HG02870 (cell line): ENCODE results near the gene ALMS1.
"Not testable (repeated sequence)": the region's sequence is repeated elsewhere in the genome, so short reads cannot be mapped to it uniquely, and the experiment has no call there.

ENCODE experiments used
- ATAC-seq: cut with Tn5 transposase; IDR thresholded peaks from one replicate; pipeline ENCODE4 v1.9.1; 2021; ENCODE audit warnings: mild to moderate bottlenecking, moderate library complexity; ENCODE audit not compliant: unreplicated experiment

ALMS1 gene

DNA sequence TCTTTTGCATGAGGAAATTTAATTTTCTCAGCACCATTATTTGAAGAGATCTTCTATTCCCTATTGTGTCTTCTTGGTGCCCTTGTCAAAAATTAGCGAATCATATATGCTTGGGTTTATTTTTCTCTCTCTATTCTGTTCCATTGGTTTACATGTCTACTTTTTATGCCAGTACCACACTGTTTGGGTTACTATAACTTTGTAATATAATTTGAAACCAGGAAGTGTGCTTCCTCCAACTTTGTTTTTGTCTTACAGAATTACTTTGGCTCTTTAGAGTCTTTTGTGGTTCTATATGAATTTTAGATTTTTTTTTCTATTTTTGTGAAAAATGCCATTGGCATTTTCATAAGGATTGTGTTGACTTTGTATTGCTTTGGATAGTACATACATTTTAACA is 17.6 kb downstream of the ALMS1 start:
- no peak for ATAC-seq

DNA sequence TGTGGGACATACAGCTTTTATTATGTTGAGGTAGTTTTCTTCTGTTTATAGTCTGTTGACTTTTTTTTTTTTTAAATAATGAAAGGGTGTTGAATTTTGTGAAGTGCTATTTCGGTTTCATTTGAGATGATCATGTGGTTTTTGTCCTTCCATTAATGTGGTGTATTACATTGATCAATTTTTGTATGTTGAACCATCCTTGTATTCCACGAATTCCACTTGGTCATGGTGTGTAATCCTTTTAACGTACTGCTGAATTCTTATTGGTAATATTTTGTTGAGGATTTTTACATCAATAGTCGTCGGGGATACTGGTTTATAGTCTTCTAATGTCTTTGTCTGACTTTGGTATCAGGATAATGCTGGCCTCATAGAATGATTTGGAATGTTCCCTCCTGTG is 18.8 kb downstream of the ALMS1 start:
- no peak for ATAC-seq

DNA sequence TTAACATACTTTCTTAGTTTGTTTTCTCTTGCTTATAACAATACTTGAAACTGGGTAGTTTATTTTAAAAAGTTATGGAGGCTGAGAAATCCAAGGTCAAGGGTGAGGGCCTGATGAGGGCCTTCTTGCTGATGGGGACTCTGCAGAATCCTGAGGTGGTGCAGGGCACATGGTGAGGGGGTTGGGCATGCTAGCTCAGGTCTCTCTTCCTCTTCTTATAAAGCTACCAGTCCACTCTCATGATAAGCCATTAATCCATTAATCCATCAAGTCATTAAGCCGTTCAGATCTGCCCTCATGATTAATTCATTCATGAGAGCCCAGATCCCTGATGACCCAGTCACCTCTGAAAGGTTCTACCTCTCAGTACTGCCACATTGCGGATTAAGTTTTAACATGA is 21.4 kb downstream of the ALMS1 start:
- no peak for ATAC-seq

DNA sequence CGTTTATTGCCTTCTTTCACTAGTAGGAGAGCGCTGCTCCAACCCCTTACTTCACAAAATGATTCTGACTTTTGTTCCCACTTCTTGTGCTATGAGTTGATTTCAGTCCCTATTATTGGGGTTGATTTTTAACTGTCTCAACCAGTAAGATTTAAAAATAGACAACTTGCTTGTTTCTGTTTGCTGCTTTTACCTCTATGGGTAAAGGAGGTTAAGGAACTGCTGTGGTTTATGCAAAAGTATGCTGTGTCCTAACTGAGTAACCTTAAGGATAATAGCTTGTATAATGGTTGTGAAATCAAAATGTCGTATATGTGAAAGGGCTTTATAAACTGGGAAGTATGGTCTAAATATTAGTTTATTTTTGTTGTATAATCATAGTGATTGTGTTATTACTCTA is 22.6 kb downstream of the ALMS1 start:
- peak; percentile 73 for ATAC-seq

DNA sequence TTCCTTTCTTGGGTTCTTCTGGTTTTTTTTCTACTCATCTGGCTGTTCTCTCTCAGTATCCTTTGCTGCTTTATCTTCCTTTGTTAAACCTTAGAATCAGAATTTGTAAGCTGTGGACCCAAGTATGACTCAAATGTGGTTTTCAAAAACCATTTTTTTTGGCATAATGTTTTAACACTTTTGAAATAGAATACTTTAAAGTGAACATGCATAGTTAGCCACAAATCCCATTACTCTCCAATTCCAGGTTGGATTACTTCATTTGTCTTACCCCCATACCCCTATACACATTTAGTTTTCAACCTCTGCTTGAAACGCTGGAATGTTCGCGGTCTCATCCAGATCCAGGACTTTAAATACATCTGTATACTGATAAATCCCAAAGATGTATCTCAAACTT is 29.1 kb downstream of the ALMS1 start:
- ATAC-seq: no peak

DNA sequence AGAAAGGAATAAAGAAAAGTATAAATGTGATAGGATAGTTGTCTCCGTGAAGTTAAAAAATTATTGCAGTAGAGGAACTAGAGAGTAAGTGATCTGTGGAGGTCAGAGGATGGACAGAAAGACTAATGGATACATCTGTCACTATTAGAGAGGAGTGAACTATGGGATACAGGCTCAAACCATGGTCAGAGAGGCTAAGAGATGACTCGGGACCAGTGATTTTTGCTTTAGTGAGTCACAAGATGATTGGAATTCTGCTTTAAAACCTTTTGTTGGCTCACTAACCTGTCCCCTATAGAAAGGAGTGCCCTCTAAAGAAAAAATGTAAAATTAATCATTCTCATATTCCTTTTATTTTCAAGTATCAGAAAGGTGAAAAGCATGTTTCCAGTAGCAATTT is 30.3 kb downstream of the ALMS1 start:
- ATAC-seq: no peak

DNA sequence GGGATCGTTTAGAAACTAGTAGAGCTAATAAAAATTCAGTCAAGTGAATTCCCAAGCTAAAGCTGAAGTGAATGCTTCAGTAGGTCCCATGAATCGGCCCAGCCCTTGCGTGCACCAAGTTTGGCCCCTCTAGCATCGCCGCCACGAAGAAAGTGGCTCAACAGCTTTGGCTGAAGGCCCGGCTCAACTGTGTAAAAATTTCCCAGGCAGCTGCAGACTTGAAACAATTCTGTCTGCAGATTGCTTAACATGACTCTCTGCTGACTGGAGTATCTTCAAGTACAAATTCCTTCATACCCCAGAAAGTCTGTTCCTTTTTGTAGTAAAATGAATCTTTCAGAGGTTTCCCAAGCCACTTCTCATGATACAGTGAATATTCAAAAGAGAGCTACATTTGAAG is 32.7 kb downstream of the ALMS1 start:
- no peak for ATAC-seq

DNA sequence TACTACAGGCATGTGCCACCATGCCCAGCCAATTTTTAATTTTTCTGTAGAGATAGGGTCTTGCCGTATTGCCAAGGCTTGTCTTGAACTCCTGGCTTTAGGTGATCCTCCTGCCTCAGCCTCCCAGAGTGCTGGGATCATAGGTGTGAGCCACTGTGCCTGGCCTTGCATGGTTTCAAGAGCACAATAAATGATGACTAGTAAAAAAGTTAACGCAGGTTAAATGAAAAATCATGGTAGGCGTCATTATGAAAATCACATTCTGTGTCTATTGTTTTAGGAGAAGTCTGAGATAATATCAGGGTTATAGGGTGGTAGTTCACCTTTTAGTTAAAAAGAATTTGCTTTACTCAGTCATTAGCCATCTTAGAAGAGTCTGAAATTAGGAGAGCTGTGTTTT is 38.3 kb downstream of the ALMS1 start:
- ATAC-seq: no peak

DNA sequence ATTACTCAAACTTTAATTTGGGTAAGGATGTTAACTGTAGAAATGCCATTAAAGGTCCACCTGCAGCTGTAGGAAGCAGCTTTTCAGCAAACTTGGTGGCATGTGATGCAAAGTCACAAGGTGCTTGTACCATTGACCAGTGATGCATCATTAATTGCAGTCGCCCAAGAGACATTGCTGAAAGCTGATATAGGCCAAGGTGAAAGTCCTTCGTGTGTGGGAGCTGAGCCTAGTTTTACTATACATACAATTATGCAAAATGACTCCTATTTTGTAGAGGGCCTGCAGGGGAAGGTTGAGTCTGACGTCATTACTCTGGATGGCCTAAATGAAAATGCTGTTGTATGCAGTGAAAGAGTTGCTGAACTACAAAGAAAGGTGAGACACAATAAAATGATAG is 40.5 kb downstream of the ALMS1 start:
- no peak for ATAC-seq

DNA sequence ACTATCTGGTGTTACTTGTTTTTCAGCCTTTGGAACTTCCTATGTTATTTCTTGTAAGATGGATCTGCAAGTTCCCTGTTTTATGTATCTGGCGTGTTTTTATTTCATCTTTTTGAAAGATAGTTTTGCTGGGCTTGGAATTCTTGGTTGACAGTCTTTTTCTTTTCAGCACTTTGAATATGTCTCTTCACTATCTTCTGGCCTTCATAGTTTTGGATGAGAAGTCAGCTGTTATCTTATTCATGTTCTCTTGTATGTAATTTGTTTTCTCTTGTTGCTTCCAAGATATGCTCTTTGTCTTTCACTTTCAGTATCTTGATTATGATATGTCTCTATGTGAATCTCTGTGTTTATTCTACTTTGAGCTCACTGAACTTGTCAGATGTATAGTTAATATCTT is 50.4 kb downstream of the ALMS1 start:
- no peak for ATAC-seq

DNA sequence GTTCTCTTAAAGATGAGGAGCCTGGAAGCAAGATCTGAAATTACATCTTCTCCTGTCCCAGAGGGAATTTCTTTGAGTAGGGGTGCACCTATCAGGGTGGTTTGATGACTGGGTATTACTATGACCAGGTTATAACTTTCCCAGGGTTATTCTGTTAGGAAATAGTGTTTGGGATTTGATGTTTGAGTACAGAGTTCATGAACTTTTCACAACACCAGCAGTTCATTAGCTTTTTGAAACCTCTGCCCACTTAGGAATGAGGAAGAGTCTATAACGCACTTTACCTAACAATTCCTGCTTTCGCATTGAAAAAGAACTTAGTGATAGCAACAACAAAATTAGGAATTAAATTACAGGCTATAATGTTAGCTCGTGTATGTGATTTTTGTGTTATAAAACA is 58.6 kb downstream of the ALMS1 start:
- no peak for ATAC-seq

DNA sequence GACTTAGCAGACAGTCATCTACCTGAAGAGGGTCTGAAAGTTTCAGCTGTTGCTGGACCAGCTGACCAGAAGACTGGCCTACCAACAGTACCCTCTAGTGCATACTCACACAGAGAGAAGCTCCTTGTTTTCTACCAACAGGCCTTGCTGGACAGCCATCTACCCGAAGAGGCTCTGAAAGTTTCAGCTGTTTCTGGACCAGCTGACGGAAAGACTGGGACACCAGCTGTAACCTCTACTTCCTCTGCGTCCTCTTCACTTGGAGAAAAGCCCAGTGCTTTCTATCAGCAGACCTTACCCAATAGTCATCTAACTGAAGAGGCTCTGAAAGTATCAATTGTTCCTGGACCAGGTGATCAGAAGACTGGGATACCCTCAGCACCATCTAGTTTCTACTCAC is 63.2 kb downstream of the ALMS1 start:
- ATAC-seq: no peak

DNA sequence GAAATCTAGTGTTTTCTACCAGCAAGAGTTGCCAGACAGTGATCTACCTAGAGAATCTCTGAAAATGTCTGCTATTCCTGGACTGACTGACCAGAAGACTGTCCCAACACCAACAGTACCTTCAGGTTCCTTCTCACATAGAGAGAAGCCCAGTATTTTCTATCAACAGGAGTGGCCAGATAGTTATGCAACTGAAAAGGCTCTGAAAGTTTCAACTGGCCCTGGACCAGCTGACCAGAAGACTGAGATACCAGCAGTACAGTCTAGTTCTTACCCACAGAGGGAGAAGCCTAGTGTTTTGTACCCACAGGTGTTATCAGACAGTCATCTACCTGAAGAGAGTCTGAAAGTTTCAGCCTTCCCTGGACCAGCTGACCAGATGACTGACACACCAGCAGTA is 63.8 kb downstream of the ALMS1 start:
- ATAC-seq: no peak

DNA sequence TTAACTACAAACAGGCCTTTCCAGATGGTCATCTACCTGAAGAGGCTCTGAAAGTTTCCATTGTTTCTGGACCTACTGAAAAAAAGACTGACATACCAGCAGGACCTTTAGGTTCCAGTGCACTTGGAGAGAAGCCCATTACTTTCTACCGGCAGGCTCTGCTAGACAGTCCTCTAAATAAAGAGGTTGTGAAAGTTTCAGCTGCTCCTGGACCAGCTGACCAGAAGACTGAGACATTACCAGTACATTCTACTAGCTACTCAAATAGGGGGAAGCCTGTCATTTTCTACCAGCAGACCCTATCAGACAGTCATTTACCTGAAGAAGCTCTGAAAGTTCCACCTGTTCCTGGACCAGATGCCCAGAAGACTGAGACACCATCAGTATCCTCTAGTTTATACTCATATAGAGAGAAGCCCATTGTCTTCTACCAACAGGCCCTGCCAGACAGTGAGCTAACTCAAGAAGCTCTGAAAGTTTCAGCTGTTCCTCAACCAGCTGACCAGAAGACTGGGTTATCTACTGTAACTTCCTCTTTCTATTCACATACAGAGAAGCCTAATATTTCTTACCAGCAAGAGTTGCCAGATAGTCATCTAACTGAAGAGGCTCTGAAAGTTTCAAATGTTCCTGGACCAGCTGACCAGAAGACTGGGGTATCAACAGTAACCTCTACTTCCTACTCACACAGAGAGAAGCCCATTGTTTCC is 65.8 kb downstream of the ALMS1 start:
- ATAC-seq: peak; percentile 97

DNA sequence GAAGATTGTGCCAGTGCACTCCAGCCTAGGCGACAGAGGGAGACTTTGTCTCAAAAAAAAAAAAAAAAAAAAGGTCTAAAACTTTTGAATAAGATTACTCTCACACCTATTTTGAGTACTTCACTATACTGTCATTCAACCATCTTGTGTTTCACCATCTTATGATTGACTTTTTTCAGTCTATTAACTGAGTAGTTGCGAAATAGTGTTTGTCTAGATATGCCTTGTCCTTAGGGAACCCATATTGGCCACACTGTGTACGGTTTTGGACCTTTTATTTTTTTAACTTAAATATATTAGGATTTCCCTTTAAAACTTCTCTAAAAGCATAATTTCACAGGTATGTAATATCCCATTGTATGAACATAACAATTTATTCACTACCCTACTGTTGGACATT is 72.3 kb downstream of the ALMS1 start:
- no peak for ATAC-seq

DNA sequence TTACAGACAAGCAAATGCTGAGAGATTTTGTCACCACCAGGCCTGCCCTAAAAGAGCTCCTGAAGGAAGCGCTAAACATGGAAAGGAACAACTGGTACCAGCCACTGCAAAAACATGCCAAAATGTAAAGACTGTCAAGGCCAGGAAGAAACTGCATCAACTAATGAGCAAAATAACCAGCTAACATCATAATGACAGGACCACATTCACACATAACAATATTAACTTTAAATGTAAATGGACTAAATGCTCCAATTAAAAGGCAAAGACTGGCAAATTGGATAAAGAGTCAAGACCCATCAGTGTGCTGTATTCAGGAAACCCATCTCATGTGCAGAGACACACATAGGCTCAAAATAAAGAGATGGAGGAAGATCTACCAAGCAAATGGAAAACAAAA is 76.8 kb downstream of the ALMS1 start:
- ATAC-seq: not testable (repeated sequence)

DNA sequence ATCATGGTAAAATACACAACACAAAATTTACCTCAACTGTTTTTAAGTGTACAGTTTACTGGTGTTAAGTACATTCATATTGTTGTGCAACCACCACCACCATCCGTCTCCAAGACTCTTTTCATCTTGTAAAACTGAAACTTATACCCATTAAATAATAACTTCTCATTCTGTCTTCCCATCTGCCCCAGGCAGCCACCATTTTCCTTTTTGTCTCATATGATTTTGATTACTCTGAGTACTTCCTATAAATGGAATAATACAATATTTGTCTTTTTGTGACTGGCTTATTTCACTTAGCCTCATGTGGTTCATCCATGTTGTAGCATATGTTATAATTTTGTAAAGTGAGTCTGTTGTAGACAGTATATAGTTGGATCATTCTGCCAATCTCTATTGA is 82.7 kb downstream of the ALMS1 start:
- ATAC-seq: no peak

DNA sequence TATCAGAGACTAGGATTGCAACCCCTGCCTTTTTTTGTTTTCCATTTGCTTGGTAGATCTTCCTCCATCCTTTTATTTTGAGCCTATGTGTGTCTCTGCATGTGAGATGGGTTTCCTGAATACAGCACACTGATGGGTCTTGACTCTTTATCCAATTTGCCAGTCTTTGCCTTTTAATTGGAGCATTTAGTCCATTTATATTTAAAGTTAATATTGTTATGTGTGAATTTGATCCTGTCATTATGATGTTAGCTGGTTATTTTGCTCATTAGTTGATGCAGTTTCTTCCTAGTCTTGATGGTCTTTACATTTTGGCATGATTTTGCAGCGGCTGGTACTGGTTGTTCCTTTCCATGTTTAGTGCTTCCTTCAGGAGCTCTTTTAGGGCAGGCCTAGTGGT is 98.2 kb downstream of the ALMS1 start:
- not testable (repeated sequence) for ATAC-seq

DNA sequence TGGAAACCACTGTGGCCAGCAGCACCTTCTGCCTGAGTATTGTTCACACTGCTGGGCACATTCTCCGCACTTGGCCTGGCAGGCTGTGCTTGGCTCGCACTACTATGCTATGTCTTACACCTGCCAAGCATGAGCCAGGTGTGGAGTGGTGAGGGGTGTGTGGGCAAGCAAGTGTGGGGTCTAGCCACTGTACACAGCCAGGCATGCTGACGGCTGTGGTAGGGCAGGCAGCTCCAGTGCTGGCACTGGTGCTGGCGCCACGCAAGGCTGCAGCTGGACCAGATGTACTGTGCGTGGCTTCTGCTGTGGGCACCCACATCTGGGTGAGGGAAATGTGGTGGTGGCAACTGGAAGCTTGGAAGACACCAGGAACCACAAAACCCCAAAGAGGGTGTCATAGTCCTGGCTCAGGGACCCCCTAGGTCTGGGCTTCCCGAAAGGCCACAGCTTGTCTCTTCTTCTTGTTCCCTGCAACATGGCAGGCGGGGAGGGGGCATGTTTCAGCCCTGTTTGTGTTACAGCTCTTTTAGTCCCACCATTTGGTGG is 101.5 kb downstream of the ALMS1 start:
- no peak for ATAC-seq

DNA sequence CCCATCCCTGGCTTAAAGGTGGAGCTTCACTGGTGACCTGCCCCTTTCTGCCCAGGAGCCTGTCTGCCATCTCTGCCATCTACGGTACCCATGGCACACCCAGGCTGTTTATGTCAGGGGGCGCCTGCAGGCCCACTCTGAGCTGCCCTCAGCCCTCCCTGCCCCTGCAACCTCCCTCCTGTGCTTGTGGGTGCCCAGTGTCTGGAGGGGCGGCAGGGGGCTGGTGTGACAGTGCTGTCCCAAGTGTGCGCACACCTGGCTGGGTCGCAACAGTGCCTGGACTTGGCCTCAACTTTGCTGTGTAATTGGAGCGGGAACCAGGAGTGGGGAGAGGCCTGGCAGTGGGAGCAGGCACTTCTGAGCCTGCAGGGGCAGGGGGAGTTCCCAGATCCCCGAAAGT is 102.4 kb downstream of the ALMS1 start:
- ATAC-seq: no peak

DNA sequence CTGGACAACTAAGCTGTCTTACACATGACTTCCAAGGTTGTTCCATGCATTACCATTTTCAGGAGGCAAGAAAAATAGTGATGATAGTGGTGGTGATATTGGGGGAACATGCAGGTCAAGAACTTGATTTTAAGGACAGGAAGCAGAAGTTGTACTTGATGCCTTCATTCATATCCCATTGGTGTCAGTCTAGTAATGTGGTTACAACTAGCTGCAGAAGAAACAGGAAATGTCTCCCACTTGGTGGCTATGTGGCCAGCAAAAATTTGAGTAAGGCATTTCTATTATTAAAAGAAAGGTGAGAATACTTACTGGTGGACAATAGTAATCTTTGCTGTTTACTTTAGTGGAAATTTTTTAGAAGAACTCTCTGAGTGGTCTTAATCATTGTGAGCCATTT is 103.4 kb downstream of the ALMS1 start:
- ATAC-seq: peak; percentile 48

DNA sequence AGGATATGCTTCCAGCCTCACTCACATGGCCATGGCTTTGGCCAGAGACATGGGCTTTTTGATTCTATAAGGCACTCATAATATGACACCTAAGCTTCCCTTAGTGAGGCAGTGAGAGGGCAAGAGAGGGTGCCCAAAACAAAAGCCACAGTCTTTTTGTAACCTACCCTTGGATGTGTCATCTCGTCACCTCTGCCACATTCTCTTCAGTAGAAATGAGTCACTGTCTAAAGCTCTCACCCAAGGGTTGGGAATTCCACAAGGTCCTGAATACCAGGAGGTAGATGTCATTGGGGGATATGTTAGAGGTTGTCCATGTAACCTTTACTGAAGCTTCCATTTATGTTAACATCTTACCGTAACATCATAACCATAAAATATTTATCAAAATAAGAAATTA is 108.4 kb downstream of the ALMS1 start:
- no peak for ATAC-seq

DNA sequence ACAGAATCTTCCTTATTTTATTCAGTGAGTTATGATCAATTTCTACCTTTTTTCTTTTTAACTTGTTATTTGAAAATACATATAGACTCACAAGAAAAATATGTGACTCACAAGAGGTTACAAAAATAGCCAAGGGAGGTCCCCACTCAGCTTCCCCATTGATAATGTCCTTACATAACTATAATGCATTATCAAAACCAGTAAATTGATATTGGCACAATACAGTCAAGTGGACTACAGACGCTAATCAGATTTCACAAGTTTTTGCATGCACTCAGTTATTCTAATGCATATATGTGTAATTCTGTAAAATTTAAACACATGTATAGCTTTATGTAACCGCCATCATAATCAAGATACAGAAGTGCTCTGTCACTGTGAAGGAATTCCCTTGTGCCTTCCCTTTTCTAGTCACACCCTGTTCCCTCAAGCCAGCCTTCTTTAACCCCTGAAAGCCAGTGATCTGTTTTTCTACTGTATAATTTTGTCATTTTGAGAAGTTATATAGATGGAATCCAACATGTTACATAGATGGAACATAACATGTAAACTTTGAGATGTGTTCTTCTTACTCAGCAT is 118.4 kb downstream of the ALMS1 start:
- no peak for ATAC-seq
